LNCAP (cell line): Measurements from ENCODE around the gene SLC25A44.

Experiments used
- TF ChIP-seq, protein P1 (sequence below): fragments of 450-650 bp; IDR thresholded peaks from 2 replicates; pipeline ENCODE4 v1.5.1; 2017; ENCODE audit warnings: mild to moderate bottlenecking

The SLC25A44 gene

DNA sequence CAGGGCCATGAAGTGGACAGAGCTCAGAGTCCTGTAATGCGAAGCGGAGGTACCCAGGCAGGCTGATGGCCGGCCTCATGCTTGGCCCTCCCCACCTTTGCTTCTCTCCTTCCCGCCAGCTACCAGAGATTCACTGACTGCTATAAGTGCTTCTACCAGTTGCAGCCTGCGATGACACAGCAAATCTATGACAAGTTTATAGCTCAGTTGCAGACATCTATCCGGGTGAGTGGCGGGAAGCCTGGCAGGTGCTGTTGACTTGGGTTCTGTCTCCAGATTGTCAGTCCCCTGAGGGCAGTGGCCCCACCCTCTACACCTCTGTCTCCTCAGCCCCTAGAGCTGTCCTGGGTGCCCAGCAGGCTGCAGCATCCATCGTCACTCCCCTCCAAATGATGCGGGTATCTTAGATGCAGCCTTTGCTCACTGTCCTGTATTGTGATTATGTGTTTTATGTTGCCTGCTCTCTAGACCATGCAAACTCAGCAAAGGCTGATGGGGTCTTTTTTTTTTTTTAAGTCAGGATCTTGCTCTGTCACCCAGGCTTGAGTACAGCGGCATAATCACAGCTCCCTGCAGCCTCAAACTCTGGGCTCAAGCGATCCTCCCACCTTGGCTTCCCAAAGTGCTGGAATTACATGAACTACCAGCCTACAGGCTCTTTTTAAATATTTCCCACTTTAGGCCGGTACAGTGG is 38.4 kb downstream of the SLC25A44 start:
- TF ChIP-seq, protein P1, sequence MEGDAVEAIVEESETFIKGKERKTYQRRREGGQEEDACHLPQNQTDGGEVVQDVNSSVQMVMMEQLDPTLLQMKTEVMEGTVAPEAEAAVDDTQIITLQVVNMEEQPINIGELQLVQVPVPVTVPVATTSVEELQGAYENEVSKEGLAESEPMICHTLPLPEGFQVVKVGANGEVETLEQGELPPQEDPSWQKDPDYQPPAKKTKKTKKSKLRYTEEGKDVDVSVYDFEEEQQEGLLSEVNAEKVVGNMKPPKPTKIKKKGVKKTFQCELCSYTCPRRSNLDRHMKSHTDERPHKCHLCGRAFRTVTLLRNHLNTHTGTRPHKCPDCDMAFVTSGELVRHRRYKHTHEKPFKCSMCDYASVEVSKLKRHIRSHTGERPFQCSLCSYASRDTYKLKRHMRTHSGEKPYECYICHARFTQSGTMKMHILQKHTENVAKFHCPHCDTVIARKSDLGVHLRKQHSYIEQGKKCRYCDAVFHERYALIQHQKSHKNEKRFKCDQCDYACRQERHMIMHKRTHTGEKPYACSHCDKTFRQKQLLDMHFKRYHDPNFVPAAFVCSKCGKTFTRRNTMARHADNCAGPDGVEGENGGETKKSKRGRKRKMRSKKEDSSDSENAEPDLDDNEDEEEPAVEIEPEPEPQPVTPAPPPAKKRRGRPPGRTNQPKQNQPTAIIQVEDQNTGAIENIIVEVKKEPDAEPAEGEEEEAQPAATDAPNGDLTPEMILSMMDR, result no peak

DNA sequence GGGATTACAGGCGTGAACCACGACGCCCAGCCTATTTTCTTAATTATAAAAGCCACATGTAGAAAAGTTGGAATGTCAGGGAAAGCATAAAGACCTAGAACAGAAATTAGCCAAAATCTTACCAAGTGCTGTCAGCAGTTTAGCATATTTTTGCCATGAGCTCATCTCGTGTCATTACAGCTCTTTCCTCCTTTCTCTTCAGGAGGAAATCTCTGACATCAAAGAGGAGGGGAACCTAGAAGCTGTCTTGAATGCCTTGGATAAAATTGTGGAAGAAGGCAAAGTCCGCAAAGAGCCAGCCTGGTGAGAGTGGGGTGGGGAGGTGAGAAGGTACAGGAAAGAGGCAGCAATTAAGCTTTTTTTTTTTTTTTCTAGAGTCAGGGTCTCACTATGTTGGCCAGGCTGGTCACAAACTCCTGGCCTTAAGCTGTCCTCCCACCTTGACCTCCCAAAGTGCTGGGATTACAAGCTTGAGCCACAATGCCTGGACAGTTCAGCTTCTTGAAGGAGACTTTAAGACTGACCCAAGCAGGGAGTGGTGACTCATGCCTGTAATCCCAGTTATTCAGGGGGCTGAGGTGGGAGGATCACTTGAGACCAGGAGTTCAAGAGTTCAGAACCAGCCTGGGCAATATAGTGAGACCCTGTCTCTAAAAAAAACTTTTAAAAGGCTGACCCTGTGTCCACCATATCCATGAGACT is 39.7 kb downstream of the SLC25A44 start:
- TF ChIP-seq, protein P1, result no peak

DNA sequence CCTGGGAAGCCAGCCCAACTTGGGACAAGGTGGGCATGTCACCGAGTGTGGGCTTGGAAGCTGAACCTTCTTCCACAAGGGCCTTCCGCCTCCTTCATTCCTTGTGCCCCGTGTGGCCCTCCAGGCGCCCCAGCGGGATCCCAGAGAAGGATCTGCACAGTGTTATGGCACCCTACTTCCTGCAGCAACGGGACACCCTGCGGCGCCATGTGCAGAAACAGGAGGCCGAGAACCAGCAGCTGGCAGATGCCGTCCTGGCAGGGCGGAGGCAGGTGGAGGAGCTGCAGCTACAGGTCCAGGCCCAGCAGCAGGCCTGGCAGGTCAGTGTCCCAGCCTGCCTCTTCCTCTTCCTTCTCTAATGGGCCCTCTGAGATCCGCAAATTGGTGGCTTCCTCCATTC is 42.3 kb downstream of the SLC25A44 start:
- TF ChIP-seq, protein P1, result no peak

DNA sequence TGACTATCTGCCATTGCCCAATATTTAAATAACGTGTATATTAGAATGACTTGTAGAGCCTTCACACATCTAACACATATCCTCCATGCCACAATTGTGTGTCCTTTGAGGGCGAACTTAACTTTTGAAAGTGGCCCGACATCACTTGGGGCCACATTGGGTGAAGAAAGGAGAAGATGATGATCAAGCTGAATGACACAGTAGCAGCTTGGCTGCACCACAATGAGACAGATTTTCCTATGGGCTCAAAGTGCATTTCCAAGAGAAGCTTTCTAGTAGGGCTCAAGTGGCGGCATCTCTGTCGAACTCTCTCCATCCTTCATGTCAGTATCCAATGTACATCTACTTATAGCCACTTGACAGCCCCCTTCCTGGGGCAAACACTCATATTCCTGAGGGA is 44.3 kb downstream of the SLC25A44 start:
- TF ChIP-seq, protein P1, result no peak

DNA sequence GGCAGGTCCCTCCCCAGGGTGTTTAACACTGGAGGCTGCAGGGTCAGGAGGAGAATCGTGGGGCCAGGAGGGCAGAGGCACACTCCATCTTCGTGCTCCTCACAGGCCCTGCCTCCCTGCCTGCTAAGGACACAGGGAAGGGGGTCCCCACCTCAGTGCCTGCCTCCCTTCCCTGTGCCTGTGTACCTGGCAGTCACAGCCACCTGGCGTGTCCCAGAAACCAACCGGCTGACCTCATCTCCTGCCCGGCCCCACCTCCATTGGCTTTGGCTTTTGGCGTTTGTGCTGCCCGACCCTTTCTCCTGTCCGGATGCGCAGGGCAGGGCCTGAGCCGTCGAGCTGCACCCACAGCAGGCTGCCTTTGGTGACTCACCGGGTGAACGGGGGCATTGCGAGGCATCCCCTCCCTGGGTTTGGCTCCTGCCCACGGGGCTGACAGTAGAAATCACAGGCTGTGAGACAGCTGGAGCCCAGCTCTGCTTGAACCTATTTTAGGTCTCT is 47.5 kb downstream of the SLC25A44 start:
- TF ChIP-seq, protein P1, result no peak

DNA sequence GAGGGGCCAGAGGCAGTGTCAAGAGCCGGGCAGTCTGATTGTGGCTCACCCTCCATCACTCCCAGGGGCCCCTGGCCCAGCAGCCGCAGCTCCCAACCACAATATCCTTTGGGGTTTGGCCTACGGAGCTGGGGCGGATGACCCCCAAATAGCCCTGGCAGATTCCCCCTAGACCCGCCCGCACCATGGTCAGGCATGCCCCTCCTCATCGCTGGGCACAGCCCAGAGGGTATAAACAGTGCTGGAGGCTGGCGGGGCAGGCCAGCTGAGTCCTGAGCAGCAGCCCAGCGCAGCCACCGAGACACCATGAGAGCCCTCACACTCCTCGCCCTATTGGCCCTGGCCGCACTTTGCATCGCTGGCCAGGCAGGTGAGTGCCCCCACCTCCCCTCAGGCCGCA is 48.0 kb downstream of the SLC25A44 start, which contains the start of gene BGLAP:
Gene BGLAP, plus strand, starts transcription at position 259 of the 400 bp plus-strand sequence. Its CDS starts 48 bp downstream, at position 307.
- TF ChIP-seq, protein P1, result no peak

DNA sequence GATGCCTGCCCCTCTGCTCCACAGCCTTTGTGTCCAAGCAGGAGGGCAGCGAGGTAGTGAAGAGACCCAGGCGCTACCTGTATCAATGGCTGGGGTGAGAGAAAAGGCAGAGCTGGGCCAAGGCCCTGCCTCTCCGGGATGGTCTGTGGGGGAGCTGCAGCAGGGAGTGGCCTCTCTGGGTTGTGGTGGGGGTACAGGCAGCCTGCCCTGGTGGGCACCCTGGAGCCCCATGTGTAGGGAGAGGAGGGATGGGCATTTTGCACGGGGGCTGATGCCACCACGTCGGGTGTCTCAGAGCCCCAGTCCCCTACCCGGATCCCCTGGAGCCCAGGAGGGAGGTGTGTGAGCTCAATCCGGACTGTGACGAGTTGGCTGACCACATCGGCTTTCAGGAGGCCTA is 48.8 kb downstream of the SLC25A44 start:
- TF ChIP-seq, protein P1, result no peak
